NCI-H446 (cell line): ENCODE data around the gene FH.

Experiments used
- DNase-seq, 2 experiments: peaks; one replicate each; lab custom pipeline; 2025; lab: John Stamatoyannopoulos, UW

The FH gene

GRCh38 chr1:241519308-241520079 lies at the start of gene FH:
FH (minus strand) TSS chr1:241519755; CDS start chr1:241519722, 33 bp downstream.
- peak; percentile 95 to 98 for DNase-seq

- no peak for DNase-seq
Observed at GRCh38 chr1:241560849-241561187, 41.3 kb upstream of the FH start.

GRCh38 chr1:241560146-241560848 lies 40.7 kb upstream of the FH start:
- DNase-seq = no peak

GRCh38 chr1:241557551-241558193 lies 38.1 kb upstream of the FH start:
- DNase-seq = no peak

GRCh38 chr1:241557031-241557430 lies 37.5 kb upstream of the FH start:
- no peak for DNase-seq

GRCh38 chr1:241555526-241555925 lies 36.0 kb upstream of the FH start:
- no peak for DNase-seq

- DNase-seq = no peak
Observed at GRCh38 chr1:241553886-241554592, 34.5 kb upstream of the FH start.

GRCh38 chr1:241551759-241552638 lies 32.4 kb upstream of the FH start:
- no peak for DNase-seq

- no peak for DNase-seq
Observed at GRCh38 chr1:241550318-241550717, 30.8 kb upstream of the FH start.

- no peak for DNase-seq
Observed at GRCh38 chr1:241548008-241548407, 28.5 kb upstream of the FH start.

- no peak for DNase-seq
Observed at GRCh38 chr1:241542199-241542907, 22.8 kb upstream of the FH start.

GRCh38 chr1:241536969-241537368 lies 17.4 kb upstream of the FH start:
- no peak for DNase-seq

- DNase-seq = no peak
Observed at GRCh38 chr1:241536304-241536703, 16.7 kb upstream of the FH start.

- no peak for DNase-seq
Observed at GRCh38 chr1:241533326-241534115, 14.0 kb upstream of the FH start.

GRCh38 chr1:241532864-241533263 lies 13.3 kb upstream of the FH start:
- no peak for DNase-seq

- no peak for DNase-seq
Observed at GRCh38 chr1:241532162-241532531, 12.6 kb upstream of the FH start, which contains the start of gene KMO. KMO (plus strand) TSS chr1:241532378; CDS start chr1:241532445, 67 bp downstream.

- peak; percentile 23 to 60 for DNase-seq
Observed at GRCh38 chr1:241531195-241532161, 11.9 kb upstream of the FH start.

GRCh38 chr1:241527146-241527545 lies 7.6 kb upstream of the FH start:
- DNase-seq = no peak

- DNase-seq = no peak
Observed at GRCh38 chr1:241525026-241525425, 5.5 kb upstream of the FH start.
